HG03457 (cell line): Measurements from ENCODE around the gene GPC1.
"Not testable (repeated sequence)": the region's sequence is repeated elsewhere in the genome, so short reads cannot be mapped to it uniquely, and the experiment has no call there.

ENCODE experiments used
- ATAC-seq: cut with Tn5 transposase; IDR thresholded peaks from one replicate; pipeline ENCODE4 v1.9.1; 2021; ENCODE audit warnings: moderate number of reproducible peaks; ENCODE audit not compliant: unreplicated experiment

GPC1 gene

GRCh38 chr2:240435457-240435947 lies at the start of gene GPC1:
GPC1 (plus strand) TSS chr2:240435663; CDS start chr2:240435919, 256 bp downstream.
- ATAC-seq: peak; percentile 37

- no peak for ATAC-seq
These were observed 49.1 kb upstream of the GPC1 start for GRCh38 chr2:240386326-240386725.

- not testable (repeated sequence) for ATAC-seq
These were observed 48.7 kb upstream of the GPC1 start for GRCh38 chr2:240386743-240387142.

GRCh38 chr2:240387325-240387668 lies 48.2 kb upstream of the GPC1 start:
- no peak for ATAC-seq

- ATAC-seq: no peak
These were observed 47.6 kb upstream of the GPC1 start for GRCh38 chr2:240387669-240388358.

- ATAC-seq: no peak
These were observed 46.8 kb upstream of the GPC1 start for GRCh38 chr2:240388471-240389301.

GRCh38 chr2:240389302-240389805 lies 46.1 kb upstream of the GPC1 start:
- ATAC-seq: no peak

- ATAC-seq: no peak
These were observed 45.1 kb upstream of the GPC1 start for GRCh38 chr2:240390091-240391073.

GRCh38 chr2:240391111-240392051 lies 44.1 kb upstream of the GPC1 start:
- ATAC-seq: no peak

- no peak for ATAC-seq
These were observed 43.1 kb upstream of the GPC1 start for GRCh38 chr2:240392084-240392947.

- ATAC-seq: no peak
These were observed 42.3 kb upstream of the GPC1 start for GRCh38 chr2:240392948-240393830.

- ATAC-seq: no peak
These were observed 41.5 kb upstream of the GPC1 start for GRCh38 chr2:240393831-240394410.

- no peak for ATAC-seq
These were observed 40.9 kb upstream of the GPC1 start for GRCh38 chr2:240394549-240394948.

- no peak for ATAC-seq
These were observed 40.0 kb upstream of the GPC1 start for GRCh38 chr2:240395448-240395847.

- no peak for ATAC-seq
These were observed 39.4 kb upstream of the GPC1 start for GRCh38 chr2:240395896-240396622.

GRCh38 chr2:240396623-240397541 lies 38.6 kb upstream of the GPC1 start:
- ATAC-seq: no peak
